ENCODE data around the gene KCNIP1.
"Not testable (repeated sequence)": the region's sequence is repeated elsewhere in the genome, so short reads cannot be mapped to it uniquely, and the experiment has no call there.

Gene KCNIP1

DNA sequence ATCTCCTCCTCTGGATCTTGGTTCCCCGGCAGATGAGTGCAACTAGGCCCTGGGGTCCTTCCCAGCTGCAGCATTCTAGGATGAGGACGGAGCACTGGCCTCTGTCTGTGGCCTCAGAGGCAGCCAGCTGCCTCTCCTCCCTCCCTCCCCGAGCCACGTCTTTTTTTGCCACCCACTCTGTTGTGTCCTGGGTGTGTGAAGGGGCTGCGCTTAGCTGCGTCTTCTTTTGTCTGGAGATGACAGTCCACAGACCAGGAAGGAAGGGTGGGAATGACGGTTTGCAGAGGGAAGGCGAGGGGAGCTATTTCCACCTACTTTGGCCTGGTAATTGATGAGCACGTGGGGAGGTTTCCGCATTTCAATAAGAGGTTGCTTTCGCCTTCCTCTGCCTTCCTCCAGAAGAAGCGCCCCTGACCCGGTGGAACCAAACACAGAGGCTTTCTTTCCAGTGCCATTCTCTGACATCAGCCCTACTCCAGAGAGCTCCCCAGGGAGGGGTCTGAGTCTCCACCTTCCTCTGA is 245.2 kb downstream of the KCNIP1 start:
- DNase-seq (ENCODE audit: low read depth in 2 of 2): no peak
- H3K4me3 ChIP-seq (replicated peaks in 1 of 2; ENCODE audit: low read depth in 2 of 2, low read length in 2 of 2): no peak overlapping the region
- TF ChIP-seq, protein P1, sequence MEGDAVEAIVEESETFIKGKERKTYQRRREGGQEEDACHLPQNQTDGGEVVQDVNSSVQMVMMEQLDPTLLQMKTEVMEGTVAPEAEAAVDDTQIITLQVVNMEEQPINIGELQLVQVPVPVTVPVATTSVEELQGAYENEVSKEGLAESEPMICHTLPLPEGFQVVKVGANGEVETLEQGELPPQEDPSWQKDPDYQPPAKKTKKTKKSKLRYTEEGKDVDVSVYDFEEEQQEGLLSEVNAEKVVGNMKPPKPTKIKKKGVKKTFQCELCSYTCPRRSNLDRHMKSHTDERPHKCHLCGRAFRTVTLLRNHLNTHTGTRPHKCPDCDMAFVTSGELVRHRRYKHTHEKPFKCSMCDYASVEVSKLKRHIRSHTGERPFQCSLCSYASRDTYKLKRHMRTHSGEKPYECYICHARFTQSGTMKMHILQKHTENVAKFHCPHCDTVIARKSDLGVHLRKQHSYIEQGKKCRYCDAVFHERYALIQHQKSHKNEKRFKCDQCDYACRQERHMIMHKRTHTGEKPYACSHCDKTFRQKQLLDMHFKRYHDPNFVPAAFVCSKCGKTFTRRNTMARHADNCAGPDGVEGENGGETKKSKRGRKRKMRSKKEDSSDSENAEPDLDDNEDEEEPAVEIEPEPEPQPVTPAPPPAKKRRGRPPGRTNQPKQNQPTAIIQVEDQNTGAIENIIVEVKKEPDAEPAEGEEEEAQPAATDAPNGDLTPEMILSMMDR (IDR thresholded peaks at IDR 0.05; ENCODE audit: low read depth, low read length): no peak

DNA sequence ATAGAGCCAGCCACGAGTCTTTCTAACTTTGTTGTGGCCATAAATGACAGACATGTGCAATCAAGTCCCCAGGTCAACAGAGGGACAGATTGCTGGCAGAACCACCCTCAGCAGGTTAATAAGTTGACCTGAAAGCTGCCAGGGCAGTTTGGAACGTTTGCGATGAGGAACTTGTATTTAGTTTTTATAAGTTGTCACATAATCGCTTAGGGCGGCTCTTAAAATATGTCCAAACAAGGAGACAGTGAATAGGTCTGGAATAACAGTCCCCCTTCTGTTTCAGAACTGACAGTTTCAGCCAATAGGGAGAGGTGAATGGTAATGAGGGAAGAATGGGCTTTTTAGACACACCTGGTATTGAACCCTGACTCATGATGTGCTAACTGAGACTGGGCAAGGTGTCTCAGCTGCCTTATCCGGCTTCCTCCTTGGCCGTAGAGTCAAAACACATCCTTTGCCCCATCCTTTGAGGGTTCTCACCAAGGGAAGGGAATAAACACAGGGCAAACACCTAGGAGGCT is 246.2 kb downstream of the KCNIP1 start:
- TF ChIP-seq, protein P1 (IDR thresholded peaks at IDR 0.05; ENCODE audit: low read depth, low read length): no peak
- H3K4me3 ChIP-seq (replicated peaks in 1 of 2; ENCODE audit: low read depth in 2 of 2, low read length in 2 of 2): no peak overlapping the region
- DNase-seq (ENCODE audit: low read depth in 2 of 2): no peak

- no peak overlapping the region for H3K4me3 ChIP-seq (replicated peaks in 1 of 2; ENCODE audit: low read depth in 2 of 2, low read length in 2 of 2)
- no peak for DNase-seq (ENCODE audit: low read depth in 2 of 2)
- TF ChIP-seq, protein P1 (IDR thresholded peaks at IDR 0.05; ENCODE audit: low read depth, low read length): no peak
These were observed 247.0 kb downstream of the KCNIP1 start for GRCh38 chr5:170750791-170751190.

DNA sequence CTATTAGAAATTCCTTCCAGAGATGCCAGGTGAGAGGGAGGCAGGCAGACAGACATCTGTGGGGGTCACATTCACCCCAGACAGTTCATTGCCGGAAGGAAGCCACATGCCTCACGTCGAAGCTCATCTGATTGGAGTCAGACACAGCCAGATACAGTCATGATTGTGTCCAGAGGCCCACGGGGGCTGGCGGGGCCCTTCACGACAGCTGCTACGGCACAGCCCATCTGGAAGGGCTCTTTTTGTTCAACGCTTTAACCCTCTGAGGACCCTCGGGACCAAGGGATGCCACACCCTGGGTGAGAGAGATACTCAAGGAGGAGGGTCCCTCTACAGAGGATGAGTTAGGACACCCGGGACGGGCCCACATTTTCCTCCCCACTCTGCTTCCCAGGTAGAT is 247.8 kb downstream of the KCNIP1 start:
- H3K4me3 ChIP-seq (replicated peaks in 1 of 2; ENCODE audit: low read depth in 2 of 2, low read length in 2 of 2): no peak overlapping the region
- DNase-seq (ENCODE audit: low read depth in 2 of 2): no peak
- TF ChIP-seq, protein P1 (IDR thresholded peaks at IDR 0.05; ENCODE audit: low read depth, low read length): no peak

DNA sequence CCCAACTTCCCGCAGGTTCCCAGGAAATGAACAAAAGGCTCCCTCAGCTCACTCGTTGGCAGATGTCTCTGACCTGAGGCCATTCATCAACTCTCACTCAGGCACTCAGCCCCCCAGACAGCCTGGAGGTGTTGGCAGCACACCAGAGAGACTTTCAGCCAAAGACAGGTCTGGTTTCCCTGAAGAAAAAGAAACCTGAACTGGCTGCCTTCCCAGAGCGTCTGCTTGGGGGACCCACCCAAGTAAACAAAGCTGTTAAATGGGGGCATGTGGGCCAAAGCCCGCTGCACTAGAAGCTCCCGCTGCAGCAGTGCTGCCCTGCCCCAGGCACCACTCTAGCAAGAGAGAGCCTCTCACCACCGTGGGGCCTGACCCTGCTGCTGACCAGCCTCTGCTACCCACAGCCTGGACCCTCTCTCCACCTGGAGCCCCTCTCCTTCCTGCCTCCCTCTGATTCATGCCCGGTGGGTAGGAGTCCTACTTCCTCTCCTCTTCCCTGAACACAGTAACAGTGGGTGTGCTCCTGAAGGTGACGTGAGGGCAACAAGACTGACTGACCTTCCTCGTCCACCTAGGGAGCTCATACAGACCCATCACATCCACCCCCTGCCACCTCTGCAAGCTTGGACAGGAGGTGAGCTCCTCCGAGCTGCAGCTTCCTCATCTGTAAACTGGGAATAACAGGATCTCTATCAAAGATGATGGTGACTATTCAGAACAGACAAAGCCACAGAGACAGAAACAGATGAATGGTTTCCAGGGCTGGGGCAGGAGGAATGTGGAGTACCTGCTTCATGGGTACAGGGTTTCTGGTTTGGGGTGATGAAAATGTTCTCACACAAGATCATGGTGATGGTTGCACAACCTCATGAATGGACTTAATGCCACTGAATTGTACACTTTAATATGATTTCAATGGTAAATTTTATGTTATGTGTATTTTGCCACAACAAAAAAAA is 248.7 kb downstream of the KCNIP1 start:
- TF ChIP-seq, protein P1 (IDR thresholded peaks at IDR 0.05; ENCODE audit: low read depth, low read length): no peak
- no peak overlapping the region for H3K4me3 ChIP-seq (replicated peaks in 1 of 2; ENCODE audit: low read depth in 2 of 2, low read length in 2 of 2)
- no peak for DNase-seq (ENCODE audit: low read depth in 2 of 2)

DNA sequence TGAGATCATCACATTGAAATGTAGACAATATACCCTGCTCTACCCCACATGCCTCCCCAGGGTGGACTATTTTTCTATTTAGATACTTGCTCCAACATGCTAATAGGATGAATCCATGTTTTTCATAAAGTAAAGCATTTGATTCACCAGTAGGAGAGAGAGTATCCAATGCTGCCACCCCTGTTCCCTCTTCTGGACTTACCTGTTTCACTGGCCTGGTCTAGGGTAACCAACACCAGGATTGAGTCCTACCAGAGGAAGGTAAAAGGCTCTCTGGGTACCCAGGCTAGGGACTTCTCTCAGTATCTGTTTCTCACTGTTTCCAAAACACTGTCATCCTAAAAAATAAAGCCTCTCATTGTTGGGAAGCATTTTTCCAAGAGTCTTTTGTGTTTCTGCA is 249.5 kb downstream of the KCNIP1 start:
- TF ChIP-seq, protein P1 (IDR thresholded peaks at IDR 0.05; ENCODE audit: low read depth, low read length): no peak
- no peak overlapping the region for H3K4me3 ChIP-seq (replicated peaks in 1 of 2; ENCODE audit: low read depth in 2 of 2, low read length in 2 of 2)
- no peak for DNase-seq (ENCODE audit: low read depth in 2 of 2)

DNA sequence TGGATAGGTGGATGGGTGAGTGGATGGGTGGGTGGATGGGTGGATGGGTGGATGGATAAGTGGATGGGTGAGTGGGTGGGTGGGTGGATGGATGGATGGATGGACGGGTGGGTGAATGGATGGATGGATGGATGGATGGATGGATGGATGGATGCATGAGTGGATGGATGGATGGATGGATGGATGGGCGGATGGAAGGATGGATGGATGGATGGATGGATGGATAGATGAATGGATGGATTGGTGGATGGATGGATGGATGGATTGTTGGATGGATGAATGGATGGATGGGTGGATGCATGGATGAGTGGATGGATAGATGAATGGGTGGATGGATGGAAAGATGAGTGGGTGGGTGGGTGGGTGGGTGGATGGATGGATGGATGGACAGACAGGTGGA is 250.7 kb downstream of the KCNIP1 start:
- DNase-seq (ENCODE audit: low read depth in 2 of 2); H3K4me3 ChIP-seq (replicated peaks in 1 of 2; ENCODE audit: low read depth in 2 of 2, low read length in 2 of 2): not testable (repeated sequence)
